RPMI8226 (cell line): Measurements from ENCODE around the gene SETD2.

Experiments used
- DNase-seq: peaks from one replicate; pipeline ENCODE4 v3.0.0-alpha.2; 2015

Gene SETD2

DNA sequence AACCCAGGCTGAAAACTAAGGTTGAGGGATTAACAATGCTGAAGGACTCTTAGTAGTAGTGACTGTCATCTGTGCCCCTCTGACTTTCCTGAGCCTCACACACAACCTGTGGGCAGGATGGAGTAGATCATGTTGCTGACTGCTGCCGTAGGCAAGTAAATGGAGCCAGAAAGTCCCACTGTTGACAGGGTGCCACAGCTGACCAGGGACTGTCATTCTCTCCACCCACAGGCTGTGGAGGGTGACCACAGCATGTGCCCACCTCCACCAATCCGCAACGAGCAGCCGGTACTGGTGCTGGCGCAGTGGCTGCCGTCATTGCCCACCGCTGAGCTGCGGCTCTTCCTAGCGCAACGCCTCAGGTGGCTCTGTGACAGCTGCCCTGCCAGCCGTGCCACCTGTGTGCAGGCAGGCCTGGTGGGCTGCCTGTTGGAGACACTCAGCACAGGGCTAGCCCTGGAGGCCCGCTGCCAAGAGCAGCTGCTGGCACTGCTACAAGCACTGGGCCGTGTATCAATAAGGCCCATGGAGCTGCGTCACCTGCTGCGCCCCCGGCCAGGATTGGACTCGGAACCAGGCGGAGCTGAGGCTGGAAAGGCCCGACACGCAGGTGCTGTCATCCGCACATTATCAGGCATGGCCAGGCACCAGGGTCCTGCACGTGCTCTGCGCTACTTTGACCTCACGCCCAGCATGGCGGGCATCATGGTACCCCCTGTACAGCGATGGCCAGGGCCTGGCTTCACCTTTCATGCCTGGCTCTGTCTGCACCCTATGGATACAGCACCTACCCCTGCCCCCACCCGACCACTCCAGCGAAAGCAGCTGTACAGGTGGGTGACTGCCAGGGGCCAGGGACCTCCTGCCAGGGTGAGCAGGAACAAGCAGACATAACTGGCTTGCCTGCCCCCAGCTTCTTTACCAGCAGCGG lies 168.8 kb downstream of the SETD2 start:
- no peak for DNase-seq

DNA sequence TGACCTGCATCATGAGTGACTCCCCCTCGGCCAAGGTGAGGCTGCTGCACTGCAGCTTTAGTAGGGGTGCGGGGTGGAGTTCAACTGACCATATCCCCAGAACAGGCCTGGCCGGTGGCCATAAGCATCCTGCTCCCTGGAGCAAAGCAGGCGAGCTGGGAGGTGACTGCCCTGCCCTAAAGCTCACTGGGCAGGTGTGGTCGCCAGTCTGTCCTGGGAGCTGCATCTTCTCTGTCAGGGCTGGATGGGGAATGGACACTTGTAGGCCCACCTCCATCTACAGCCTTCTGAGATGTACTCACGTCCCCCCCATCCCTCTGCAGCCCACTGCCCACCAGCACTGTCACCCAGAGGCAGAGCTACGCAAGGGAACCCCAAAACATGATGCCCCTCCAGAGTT lies 169.9 kb downstream of the SETD2 start:
- no peak for DNase-seq

GRCh38 chr3:46993292-46993691 lies 170.6 kb downstream of the SETD2 start:
- DNase-seq = no peak

GRCh38 chr3:46992231-46992630 lies 171.7 kb downstream of the SETD2 start:
- no peak for DNase-seq

DNA sequence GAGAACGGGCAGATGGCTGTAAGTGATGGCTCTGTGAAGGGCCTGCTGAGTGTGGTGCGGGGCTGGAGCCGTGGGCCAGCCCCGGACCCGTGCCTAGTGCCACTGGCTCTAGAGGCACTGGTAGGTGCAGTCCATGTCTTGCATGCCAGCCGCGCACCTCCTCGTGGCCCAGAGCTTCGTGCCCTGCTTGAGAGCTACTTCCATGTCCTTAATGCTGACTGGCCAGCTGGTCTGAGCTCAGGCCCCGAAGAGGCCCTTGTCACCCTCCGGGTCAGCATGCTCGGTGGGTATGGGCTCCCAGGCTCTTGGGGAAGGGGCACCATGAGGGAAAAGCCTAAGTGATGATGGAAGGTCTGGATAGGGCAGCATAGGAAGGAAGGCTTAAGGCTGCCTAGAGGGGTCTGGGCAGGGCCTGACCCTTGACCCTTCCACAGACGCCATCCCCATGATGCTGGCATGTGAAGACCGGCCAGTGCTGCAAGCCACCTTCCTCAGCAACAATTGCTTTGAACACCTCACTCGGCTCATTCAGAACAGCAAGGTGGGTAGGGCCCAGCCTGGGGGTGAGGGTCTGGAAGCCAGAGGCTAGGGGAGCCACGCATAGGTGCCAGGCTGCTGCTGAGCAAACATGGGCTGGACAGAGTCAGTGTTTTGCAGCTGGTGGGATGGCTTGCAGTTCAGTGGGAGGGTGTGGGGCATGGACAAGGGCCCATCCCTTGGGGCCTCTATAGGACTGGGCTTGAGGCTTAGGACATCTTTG lies 172.3 kb downstream of the SETD2 start:
- no peak for DNase-seq

DNA sequence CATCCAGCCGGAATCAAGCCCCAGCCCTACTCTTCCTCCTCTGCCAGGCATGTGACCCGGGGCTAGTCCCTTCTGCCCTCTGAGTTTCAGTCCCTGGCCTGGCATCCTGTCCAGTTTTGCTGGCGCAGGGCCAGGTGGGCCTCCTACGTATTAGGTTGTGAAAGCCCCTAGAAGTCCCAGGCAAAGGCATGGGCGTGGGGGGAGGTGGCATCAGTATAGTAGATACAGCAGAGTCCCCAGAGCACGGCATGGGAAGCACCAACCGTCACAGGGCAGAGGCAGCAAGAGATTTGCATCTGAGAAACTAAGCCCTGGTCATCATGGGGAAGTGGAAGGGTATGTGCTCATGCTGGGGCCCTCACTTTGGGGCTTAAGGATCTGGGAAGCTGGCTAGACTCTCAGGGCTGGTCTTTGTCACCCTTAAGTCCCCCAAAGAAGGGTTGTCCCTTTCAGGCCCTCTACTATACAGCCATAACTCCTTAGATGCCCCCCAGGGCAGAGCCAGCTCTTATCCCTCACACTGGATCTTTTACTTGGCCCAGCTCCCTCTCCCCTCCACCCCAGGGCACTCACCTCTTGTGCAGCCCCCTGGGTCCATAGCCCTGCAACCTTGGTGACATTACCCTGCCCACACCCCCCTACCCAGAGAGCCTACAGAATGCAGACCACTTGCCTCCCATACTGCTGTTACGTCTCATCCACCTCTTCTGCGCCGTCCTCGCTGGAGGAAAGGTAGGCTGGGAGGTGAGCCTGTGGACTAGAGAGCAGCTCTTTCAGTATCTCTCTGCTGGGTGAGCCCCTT lies 173.1 kb downstream of the SETD2 start:
- DNase-seq = no peak

DNA sequence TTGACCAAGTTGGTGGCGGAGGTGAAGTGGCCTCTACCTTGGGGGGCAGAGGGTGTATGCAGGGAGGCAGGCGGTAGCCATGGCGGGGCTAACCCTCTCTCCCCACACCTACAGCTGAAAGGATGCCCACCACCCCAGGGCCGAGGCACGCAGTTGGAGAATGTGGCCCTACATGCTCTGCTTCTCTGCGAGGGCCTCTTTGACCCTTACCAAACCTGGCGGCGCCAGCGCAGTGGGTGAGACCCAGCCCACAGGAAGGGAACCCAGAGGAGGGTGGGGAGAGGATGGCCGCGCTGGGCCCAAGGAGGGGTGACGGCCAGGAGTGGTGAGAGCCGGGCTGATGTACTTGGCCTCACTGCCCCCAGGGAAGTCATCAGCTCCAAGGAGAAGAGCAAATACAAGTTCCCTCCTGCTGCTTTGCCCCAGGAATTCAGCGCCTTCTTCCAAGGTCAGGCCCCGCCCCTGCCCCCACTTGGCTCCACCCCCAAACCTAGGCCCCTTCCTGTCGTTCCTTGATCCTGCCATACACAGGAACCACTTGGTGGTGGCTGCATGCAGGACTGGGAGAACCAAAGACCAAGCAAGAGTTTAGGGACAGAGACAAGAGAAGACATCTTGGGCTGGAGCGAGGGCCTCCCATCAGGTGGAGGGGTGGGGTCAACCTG lies 174.6 kb downstream of the SETD2 start:
- DNase-seq = no peak

- no peak for DNase-seq
These were observed 175.3 kb downstream of the SETD2 start for GRCh38 chr3:46988616-46989015.

DNA sequence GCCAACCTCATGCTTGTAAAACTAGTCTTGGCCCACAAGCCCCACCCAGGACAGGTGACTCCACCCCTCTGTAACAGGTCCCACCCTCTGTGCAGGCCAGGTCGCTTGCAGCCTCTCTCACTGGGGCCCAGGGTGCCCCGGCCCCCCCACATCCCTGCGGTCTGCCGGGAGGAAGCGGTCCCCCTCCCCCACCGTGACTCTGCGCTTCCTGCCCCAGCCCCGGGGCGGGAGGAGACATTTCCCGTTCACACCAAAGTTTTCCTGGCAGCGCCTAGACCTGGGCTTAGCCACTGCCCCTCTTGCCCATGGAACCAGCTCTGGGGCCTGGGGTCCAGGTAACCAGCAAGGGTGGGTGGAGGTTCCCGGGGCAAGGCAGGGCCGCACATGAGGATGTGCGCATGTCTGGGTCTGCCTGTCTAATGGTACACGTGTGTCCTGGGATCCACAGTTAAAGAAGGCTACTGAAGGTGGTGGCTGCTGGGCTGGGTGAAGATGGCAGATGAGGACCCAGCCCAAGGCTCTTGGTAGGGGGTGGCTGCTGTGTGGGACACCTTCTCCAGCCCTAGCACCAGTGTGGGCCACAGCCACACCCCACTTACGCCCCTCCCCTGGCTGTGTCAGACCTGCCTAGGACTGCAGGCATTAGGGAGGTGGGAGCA lies 176.0 kb downstream of the SETD2 start:
- DNase-seq = peak; percentile 82

DNA sequence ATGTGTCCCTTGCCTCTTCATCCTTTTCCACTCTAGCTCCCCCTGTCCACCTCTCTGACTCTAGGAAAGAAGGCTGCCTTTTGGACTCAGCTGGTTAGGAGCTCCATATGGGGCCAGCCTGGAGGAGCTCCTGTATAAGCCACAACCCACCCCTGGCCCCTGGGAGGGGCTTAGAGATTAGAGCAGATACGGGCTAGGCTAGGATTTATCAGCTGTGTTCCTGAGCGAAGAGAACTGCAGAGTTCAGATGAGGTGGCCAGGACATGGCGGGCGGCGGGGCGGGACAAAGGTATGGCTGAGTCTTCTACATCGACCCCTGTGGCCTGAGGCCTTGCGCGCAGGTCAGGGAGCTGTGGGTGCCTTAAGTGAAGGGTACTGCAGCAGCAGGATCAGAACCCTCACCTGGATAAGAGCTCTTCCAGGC lies 176.6 kb downstream of the SETD2 start:
- no peak for DNase-seq

- no peak for DNase-seq
These were observed 177.1 kb downstream of the SETD2 start for GRCh38 chr3:46986782-46987310.

GRCh38 chr3:46986055-46986730 lies 177.7 kb downstream of the SETD2 start:
- no peak for DNase-seq

GRCh38 chr3:46985588-46985987 lies 178.3 kb downstream of the SETD2 start:
- DNase-seq = no peak

DNA sequence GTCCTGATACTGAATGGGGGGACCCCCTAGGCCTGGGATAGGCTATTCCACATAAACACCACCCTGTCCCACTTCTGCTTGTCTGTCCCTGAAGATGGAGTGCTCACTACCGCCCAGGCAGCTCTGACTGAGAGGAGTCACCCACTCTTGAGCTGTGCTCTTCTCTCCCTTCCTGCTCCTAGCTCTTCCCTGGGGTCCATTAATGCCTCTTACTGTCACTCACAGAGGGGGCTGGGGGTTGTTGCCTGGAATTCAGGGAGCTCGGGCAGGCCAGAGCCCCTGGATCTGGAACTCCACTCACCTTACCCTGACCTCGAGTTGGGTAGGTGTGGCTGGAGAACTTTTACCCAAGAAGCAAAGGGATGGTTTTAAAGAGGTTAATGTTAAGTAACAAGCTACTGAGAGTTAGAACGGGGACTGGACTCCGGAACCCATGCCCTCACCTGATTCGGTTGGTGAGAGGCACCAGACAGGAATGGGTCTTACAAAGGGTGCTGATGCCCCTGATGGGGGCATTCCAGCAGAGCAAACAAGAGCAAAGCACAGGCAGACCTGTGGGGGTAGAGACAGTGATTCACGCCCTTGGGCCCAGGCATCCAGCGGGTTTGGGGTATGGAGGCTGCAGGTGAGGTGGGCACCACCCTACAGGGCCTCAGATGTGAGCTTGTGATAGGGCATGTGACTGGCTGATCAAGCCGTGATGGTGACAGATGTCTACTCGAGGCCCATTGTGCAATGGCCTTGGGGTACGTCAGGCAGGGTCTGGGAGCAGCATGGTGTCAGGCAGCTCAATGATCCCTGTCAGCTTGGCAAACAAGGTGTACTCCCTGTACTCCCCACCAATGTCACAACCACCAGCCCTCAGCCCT lies 179.1 kb downstream of the SETD2 start:
- no peak for DNase-seq

DNA sequence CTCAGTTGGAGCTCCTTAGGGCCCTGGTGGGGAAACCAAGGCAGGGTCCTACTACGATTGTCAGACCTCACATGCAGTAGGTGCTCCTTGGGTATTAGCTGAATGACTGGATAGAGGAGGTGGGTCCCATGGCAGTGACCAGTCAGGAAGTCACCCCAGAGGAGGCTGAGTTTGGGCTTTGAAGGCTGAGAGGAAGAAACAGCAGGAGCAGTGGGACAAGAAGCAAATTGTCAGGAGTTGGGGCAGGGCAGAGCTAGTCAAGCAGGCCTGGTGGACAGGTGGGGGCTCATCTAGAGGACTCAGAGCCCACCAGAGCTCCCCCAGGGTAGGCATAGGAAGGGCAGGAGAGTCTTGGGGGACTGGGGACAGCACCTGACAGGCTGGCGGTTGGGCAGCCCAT lies 181.4 kb downstream of the SETD2 start:
- DNase-seq = no peak

- no peak for DNase-seq
These were observed 181.9 kb downstream of the SETD2 start for GRCh38 chr3:46981932-46982471.

GRCh38 chr3:46979958-46980497 lies 183.9 kb downstream of the SETD2 start:
- peak; percentile 64 for DNase-seq

DNA sequence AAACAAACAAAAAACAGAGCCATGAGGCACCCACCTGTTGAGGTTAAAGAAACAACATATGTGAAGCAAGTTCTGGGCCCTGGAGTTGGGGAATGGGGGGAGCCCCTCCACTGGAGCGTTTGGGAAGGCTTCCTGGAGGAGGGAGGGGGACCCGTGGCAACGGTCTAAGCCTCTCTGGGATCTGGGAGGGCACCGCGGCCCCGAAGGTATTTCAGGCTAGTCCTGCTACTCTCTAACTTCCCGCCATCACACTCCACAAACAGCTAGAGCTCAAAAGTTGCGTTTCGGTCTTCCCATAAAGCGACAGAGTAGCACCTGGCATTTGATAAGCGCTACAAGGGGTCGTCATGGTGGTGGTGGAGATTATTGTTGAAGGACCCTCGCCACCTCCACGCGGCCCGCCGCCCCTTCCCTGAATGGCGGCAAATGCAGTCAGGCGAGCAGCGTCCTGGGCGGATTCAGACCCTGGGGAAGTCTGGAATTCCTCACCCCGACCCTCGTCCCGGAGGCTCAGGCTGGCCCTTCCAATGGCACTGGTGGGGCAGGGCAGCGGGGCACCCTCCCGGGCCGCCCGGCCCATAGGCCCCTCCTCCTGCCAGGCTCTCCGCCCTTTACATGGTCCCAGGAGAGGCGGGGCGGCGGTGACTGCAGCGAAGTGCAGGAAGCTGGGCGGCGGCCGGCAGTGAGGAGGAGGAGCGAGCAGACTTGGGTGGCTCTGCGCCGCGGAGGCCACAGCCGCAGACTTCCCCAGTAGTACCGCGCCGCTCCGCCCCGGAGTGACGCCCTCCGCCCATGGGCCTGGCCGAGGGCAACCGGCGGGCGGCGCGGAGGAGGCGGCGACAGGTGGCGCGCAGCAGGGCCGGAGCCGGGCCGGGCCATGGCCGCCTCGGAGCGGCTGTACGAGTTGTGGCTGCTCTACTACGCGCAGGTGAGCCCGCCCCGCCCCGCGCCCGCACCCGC lies 184.6 kb downstream of the SETD2 start, which contains the start of gene NBEAL2:
Gene NBEAL2 (plus strand): TSS at position 682 of the 960 bp plus-strand sequence. CDS start 196 bp downstream, at position 878.
- peak; percentile 97 for DNase-seq
